ENCODE data around the gene CREM.

DNA sequence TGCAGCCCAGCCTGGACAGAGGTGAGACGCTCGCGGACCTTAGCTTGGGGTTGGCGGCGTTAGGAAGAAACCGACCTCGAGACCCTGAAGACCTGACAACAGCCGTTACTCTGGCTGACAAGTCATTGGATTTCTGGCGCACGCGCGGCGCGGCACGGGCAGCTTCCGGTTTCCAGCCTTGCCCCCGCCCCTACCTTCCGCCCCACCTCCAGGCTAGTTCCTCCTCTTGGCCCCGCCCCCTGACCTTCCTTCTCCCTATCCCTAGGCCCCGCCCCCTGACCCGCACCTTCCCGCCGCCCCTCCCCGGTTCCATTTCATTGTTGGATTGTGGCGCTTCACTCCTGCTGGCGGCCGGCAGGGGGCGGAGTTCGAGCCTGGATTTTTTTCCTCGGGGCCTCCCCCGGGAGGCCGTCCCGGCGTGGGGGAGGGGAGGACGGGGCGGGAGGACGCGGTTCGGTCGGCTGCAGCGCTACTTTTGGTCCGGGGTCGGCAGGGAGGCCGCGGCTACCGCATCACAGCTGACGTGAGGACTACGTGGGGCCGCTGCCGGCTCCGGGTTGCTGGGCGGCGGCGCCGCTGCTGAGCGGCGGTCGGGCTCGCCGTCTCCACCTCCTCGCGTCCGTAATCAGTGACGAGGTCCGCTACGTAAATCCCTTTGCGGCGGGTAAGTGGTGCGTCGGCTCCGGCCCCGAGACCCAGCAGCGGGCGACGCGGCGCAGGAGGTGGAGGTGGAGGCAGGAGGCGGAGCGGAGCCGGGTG is at the start of gene CREM:
- TF ChIP-seq, protein P1, sequence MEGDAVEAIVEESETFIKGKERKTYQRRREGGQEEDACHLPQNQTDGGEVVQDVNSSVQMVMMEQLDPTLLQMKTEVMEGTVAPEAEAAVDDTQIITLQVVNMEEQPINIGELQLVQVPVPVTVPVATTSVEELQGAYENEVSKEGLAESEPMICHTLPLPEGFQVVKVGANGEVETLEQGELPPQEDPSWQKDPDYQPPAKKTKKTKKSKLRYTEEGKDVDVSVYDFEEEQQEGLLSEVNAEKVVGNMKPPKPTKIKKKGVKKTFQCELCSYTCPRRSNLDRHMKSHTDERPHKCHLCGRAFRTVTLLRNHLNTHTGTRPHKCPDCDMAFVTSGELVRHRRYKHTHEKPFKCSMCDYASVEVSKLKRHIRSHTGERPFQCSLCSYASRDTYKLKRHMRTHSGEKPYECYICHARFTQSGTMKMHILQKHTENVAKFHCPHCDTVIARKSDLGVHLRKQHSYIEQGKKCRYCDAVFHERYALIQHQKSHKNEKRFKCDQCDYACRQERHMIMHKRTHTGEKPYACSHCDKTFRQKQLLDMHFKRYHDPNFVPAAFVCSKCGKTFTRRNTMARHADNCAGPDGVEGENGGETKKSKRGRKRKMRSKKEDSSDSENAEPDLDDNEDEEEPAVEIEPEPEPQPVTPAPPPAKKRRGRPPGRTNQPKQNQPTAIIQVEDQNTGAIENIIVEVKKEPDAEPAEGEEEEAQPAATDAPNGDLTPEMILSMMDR (conservative IDR thresholded peaks at IDR 0.05; ENCODE audit: low read length), result peak; percentile 82
- TF ChIP-seq EZH2phosphoT487 (IDR thresholded peaks at IDR 0.05; ENCODE audit: borderline replicate concordance, low read depth, low read length), result no peak
